HEK293T (cell line): ENCODE measurements around the gene MMP14.

Source experiments
- CTBP1 ChIP-seq: fragments of 450-650 bp; IDR thresholded peaks from 2 replicates; pipeline ENCODE4 v1.6.1; 2016; ENCODE audit warnings: borderline replicate concordance
- ELF4 ChIP-seq: fragments of 450-650 bp; IDR thresholded peaks from 2 replicates; pipeline ENCODE4 v1.6.1; 2017; ENCODE audit warnings: antibody characterized with exemption
- FOXA1 ChIP-seq: fragments of 450-650 bp; IDR thresholded peaks from 2 replicates; pipeline ENCODE4 v1.6.1; 2016; ENCODE audit warnings: mild to moderate bottlenecking
- FOXK2 ChIP-seq: fragments of 450-650 bp; IDR thresholded peaks from 2 replicates; pipeline ENCODE4 v1.6.1; 2016; ENCODE audit warnings: mild to moderate bottlenecking
- FOXM1 ChIP-seq: fragments of 450-650 bp; IDR thresholded peaks from 2 replicates; pipeline ENCODE4 v1.6.1; 2017; ENCODE audit warnings: mild to moderate bottlenecking, borderline replicate concordance
- SP1 ChIP-seq: fragments of 450-650 bp; IDR thresholded peaks from 2 replicates; pipeline ENCODE4 v1.6.1; 2017
- TARDBP ChIP-seq: fragments of 450-650 bp; IDR thresholded peaks from 2 replicates; pipeline ENCODE4 v1.6.1; 2016

GRCh38 chr14:22793976-22794375 lies 42.4 kb upstream of the MMP14 start:
- TF ChIP-seq SP1 (no peak), TARDBP (no peak), ELF4 (no peak), FOXA1 (no peak), FOXM1 (no peak), FOXK2 (no peak), CTBP1 (no peak)
